ENCODE results near the gene HSDL1.

The HSDL1 gene

DNA sequence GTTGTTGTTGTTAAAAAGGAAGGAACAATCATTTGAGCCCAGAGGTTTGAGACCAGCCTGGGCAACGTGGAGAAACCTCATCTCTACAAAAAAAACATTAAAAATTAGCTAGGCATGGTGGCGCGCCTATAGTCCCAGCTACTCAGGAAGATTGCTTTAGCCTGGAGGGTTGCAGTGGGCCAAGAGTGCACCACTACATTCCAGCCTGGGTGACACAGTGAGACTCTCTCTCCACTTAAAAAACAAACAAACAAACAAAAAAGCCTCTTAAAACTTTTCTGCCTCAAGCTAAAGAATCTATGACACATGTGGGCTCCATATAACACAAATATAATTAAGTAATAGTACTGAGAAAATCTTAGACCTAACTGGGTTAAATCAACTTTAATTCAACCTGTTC lies 40.7 kb downstream of the HSDL1 start:
- DNase-seq = no peak

DNA sequence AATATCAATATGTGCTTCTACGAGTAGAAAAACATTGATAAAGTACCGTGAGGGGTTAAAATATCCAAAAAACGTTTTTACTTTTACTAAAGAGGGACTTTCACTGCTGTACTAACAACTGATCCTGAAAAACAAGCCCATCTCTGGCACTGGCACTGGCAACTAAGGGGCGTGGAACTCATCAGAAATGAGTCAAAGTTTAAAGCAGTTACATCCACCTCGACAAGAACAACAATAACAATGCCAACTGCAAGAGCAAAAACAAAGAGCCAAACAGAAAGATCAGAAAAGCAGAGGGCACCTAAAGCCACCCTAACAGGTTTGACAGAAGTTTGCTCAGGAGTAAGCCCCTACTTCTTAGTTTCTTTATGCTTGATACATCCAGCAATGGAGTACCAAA lies 41.3 kb downstream of the HSDL1 start:
- DNase-seq = no peak

GRCh38 chr16:84098939-84099338 lies 46.0 kb downstream of the HSDL1 start:
- peak in 1 of 2 experiments; percentile 10 for DNase-seq

DNA sequence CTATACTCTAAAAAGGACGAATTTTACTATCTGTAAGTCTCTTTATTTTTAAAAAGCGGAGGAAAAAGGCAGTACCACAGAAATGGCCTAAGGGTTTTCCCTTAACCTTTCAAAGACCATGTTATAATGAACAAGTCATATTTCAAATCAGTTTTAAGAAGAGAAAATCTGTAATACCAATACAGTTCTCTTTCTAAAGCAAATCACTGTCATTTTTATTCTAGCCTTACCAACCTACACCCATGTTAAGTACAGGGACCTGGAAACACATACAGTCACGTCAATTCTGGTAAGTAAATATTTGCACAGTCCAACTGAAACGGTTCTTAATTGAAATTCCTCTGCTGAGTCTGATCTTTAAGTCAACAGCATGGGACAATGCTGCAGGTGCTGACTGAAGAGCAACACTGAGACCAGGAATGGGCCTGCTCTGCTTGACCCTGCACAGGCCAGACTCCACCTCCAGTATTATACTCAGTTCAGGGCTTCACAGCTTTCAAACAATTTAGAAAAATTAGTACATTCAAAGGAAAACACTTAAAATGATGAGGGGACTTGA lies 48.5 kb downstream of the HSDL1 start:
- no peak for DNase-seq

DNA sequence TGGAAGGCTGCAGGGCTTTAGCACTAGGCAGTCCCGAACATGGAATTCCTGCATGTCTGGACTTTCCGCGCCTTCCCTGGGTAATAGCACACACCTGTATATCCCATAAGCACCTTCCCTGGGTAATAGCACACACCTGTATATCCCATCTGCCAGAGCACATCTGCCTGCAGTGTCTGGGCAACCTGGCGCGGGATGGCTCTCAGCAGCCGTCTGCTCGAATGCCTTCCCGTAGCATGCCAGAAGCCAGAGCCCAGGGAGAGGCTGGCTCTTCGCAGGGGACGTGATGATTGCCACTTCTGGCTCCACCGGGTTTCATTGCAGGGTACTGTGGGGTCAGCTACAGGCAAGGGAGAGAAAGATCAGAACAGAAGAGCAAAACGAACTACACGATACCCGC lies 49.5 kb downstream of the HSDL1 start:
- DNase-seq = no peak

DNA sequence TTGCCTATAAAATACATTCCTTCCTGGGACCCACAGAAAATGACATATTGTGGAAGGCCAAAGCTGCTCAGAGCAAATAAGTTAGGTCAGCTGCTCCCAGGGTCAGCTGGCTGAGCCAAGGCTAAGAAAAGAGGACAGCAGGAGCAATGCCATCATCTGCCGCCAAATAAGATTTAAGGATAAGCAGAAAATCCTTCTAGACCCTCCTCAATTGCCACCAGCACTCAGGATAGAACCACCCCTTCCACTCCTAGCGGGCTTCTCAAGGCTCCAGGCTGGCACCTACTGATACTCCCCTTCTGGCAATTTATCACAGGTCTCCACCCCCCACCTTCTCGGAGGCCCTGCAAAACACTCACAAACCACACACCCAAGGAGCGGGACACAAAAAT lies 51.1 kb downstream of the HSDL1 start:
- no peak for DNase-seq

- no peak for DNase-seq
Observed at GRCh38 chr16:84093120-84093878, 51.7 kb downstream of the HSDL1 start.

GRCh38 chr16:84091460-84091859 lies 53.5 kb downstream of the HSDL1 start:
- no peak for DNase-seq

GRCh38 chr16:84090211-84090610 lies 54.8 kb downstream of the HSDL1 start:
- no peak for DNase-seq

- DNase-seq = no peak
Observed at GRCh38 chr16:84088695-84089395, 56.1 kb downstream of the HSDL1 start.

- no peak for DNase-seq
Observed at GRCh38 chr16:84087466-84088151, 57.4 kb downstream of the HSDL1 start.

GRCh38 chr16:84087001-84087400 lies 58.0 kb downstream of the HSDL1 start:
- DNase-seq = no peak

DNA sequence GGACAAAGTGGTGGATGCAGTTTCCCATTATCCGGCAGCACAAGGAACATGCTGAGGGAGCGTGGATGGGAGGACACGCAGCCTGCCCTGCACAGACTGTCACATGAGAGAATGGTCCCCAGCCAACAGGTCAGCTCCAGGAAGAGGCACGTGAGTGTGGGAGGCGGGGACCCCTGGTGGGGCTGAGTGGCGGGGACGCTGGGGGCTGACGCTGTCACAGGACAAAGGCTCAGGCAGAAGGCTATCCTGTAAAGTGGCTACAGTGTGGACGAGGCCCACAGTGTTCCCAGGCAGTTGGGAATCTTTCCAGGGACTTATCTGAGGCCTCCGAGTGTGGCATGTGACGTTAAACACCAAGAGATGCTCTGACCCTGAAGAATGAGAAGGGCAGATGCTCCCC lies 58.6 kb downstream of the HSDL1 start:
- no peak for DNase-seq

GRCh38 chr16:84085773-84086172 lies 59.2 kb downstream of the HSDL1 start:
- no peak for DNase-seq

GRCh38 chr16:84085271-84085667 lies 59.7 kb downstream of the HSDL1 start:
- no peak for DNase-seq

- peak in 1 of 2 experiments; percentile 18 for DNase-seq
Observed at GRCh38 chr16:84084570-84085270, 60.3 kb downstream of the HSDL1 start.

DNA sequence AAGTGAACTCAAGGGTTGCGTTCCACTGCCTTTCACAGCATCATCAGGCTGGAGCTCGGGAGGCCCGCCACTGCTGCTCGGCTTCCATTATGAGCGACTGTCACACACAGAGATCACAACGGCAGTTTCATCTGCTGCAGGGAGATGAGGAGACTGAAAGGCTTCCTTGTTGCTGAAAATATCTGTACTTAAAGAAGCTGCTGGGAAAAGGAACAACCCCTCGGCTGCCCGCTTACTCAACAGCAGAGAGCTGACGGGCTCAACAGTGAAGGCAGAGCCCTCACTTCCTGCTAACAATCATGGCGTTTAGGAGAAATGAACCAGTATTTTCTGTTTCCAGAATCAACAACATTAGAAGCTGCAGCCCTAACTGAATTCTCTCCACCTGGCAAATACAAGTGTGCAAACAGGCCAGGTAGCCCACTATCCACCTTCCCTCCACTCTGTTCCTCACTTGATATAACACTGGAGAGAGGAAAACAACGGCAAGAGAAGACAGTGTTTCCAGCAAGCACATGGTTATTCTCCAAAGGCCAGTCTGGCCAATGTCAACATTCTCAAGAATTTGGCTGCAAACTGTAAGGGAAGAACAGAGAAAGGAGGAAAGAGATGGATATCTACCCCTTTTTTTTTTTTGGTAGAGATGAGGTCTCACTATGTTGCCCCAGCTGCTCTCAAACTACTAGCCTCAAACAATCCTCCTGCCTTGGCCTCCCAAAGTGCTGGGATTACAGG lies 62.0 kb downstream of the HSDL1 start:
- DNase-seq = no peak

- DNase-seq = no peak
Observed at GRCh38 chr16:84082110-84082509, 62.9 kb downstream of the HSDL1 start.

DNA sequence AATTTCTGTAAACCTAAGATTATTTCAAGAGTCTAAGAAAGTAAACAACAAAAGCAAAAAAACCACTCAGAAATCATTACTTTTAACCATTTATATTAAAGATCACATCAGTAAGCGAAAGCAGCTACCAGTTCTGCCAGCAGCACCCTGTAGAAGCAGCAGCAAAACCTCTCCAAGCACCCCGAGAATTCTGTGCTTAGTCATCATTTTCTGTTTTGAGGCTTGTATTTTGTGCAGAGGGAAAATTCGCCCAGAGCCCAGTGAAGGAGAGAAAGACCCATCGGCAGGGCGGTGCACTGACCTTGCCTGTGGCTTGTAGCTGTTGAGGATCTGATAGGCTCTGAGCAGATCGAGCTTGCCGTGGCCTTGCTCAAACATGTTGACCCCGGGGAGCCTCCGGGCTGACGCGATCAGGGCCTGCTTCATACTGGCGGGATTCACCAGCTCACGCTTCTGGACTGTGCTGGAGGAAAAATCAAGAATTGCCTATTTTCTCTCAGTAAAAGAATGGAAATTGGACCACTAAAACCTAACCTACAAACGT lies 63.5 kb downstream of the HSDL1 start:
- no peak for DNase-seq

GRCh38 chr16:84080813-84081212 lies 64.2 kb downstream of the HSDL1 start:
- DNase-seq = no peak

GRCh38 chr16:84080378-84080777 lies 64.6 kb downstream of the HSDL1 start:
- DNase-seq = no peak

GRCh38 chr16:84079664-84080063 lies 65.3 kb downstream of the HSDL1 start:
- no peak for DNase-seq
